Transverse colon (tissue), 3 donors: ENCODE data around the gene GRXCR2.

Experiments used
- EP300 ChIP-seq: sonication (generic); formaldehyde crosslinking; IDR thresholded peaks from one replicate; pipeline ENCODE4 v1.6.1; 2017; ENCODE audit warnings: antibody characterized with exemption, low read depth
- POLR2A ChIP-seq: fragments of 450-650 bp; IDR thresholded peaks from one replicate; pipeline ENCODE4 v1.6.1; 2016; ENCODE audit warnings: antibody characterized with exemption, mild to moderate bottlenecking, moderate library complexity
- TF ChIP-seq, protein P1 (sequence below), 5 experiments: fragments of 200-600 bp in 3 of 5; fragments of 450-650 bp in 2 of 5; sonication (generic) in 3 of 5; IDR thresholded peaks; 1 replicate in 2 of 5; 2 replicates in 3 of 5; pipeline ENCODE4 v1.5.1; 2016 to 2017; ENCODE audit warnings: antibody characterized with exemption in 5 of 5, inconsistent platforms in 3 of 5, mild to moderate bottlenecking in 2 of 5, moderate library complexity in 1 of 5

- TF ChIP-seq, protein P1, sequence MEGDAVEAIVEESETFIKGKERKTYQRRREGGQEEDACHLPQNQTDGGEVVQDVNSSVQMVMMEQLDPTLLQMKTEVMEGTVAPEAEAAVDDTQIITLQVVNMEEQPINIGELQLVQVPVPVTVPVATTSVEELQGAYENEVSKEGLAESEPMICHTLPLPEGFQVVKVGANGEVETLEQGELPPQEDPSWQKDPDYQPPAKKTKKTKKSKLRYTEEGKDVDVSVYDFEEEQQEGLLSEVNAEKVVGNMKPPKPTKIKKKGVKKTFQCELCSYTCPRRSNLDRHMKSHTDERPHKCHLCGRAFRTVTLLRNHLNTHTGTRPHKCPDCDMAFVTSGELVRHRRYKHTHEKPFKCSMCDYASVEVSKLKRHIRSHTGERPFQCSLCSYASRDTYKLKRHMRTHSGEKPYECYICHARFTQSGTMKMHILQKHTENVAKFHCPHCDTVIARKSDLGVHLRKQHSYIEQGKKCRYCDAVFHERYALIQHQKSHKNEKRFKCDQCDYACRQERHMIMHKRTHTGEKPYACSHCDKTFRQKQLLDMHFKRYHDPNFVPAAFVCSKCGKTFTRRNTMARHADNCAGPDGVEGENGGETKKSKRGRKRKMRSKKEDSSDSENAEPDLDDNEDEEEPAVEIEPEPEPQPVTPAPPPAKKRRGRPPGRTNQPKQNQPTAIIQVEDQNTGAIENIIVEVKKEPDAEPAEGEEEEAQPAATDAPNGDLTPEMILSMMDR (IDR thresholded peaks at IDR 0.05) = no peak
- no peak for TF ChIP-seq POLR2A
- TF ChIP-seq EP300 = no peak
These were observed 39.1 kb downstream of the GRXCR2 start for GRCh38 chr5:145833631-145834200.
